GM19099 (cell line): ENCODE results near the gene ARHGAP44.

Source experiments
- POLR2A ChIP-seq: IDR thresholded peaks from 3 replicates; pipeline ENCODE4 v1.6.1; 2011; ENCODE audit warnings: low read depth; ENCODE audit not compliant: insufficient read length; ENCODE audit errors: extremely low read depth

The ARHGAP44 gene

GRCh38 chr17:12789481-12790248 lies at the start of gene ARHGAP44:
ARHGAP44 (plus strand) TSS chr17:12789498; CDS start chr17:12789839, 341 bp downstream.
- no peak for TF ChIP-seq POLR2A

GRCh38 chr17:12739500-12739899 lies 49.8 kb upstream of the ARHGAP44 start:
- no peak for TF ChIP-seq POLR2A

GRCh38 chr17:12743046-12743445 lies 46.3 kb upstream of the ARHGAP44 start:
- no peak for TF ChIP-seq POLR2A

- TF ChIP-seq POLR2A, result no peak
Measured at GRCh38 chr17:12744298-12744697, 45.0 kb upstream of the ARHGAP44 start.

GRCh38 chr17:12744786-12745185 lies 44.5 kb upstream of the ARHGAP44 start:
- TF ChIP-seq POLR2A, result no peak

GRCh38 chr17:12745486-12745885 lies 43.8 kb upstream of the ARHGAP44 start:
- no peak for TF ChIP-seq POLR2A

- TF ChIP-seq POLR2A, result no peak
Measured at GRCh38 chr17:12756786-12757185, 32.5 kb upstream of the ARHGAP44 start.

- no peak for TF ChIP-seq POLR2A
Measured at GRCh38 chr17:12759090-12759489, 30.2 kb upstream of the ARHGAP44 start.

GRCh38 chr17:12765548-12765947 lies 23.8 kb upstream of the ARHGAP44 start:
- TF ChIP-seq POLR2A, result no peak

- no peak for TF ChIP-seq POLR2A
Measured at GRCh38 chr17:12768255-12768654, 21.0 kb upstream of the ARHGAP44 start.

GRCh38 chr17:12769981-12770380 lies 19.3 kb upstream of the ARHGAP44 start:
- no peak for TF ChIP-seq POLR2A

- TF ChIP-seq POLR2A, result no peak
Measured at GRCh38 chr17:12773153-12773552, 16.1 kb upstream of the ARHGAP44 start.

- TF ChIP-seq POLR2A, result no peak
Measured at GRCh38 chr17:12789075-12789480, 220 bp upstream of the ARHGAP44 start.

GRCh38 chr17:12790249-12791106 lies 1.2 kb downstream of the ARHGAP44 start:
- TF ChIP-seq POLR2A, result no peak

GRCh38 chr17:12794919-12795532 lies 5.7 kb downstream of the ARHGAP44 start:
- TF ChIP-seq POLR2A, result no peak

- no peak for TF ChIP-seq POLR2A
Measured at GRCh38 chr17:12800855-12801365, 11.6 kb downstream of the ARHGAP44 start.

GRCh38 chr17:12806630-12807029 lies 17.3 kb downstream of the ARHGAP44 start:
- no peak for TF ChIP-seq POLR2A
